Kidney epithelial cell (primary cell): ENCODE data around the gene RNF214. TPM values are rescaled to one million over a fixed set of nuclear protein-coding genes. Genes with fewer than 3 reads are reported as not detected.

ENCODE experiments used
- DNase-seq: peaks from one replicate; pipeline ENCODE4 v3.0.0-alpha.2; 2010; ENCODE audit warnings: low read depth
- H3K27me3 ChIP-seq: 2 replicates; pipeline ENCODE4 v1.6.0; 2011; ENCODE audit warnings: low read length; ENCODE audit not compliant: control insufficient read depth, insufficient read depth
- H3K36me3 ChIP-seq: 2 replicates; pipeline ENCODE4 v1.5.1; 2011; ENCODE audit warnings: low read length; ENCODE audit not compliant: control insufficient read depth, insufficient read depth
- H3K4me3 ChIP-seq: 2 replicates; pipeline ENCODE4 v1.5.1; 2011; ENCODE audit warnings: low read depth, mild to moderate bottlenecking, control low read depth, low read length
- total RNA-seq: library from RNA; depleted of rRNA; stranded (reverse); fragments of >200 nt; gene quantifications from 2 replicates; pipeline ENCODE4 v1.2.3, GENCODE V29; 2015
- TF ChIP-seq, protein P1 (sequence below): IDR thresholded peaks from 2 replicates; pipeline ENCODE4 v1.5.1; 2011; ENCODE audit warnings: mild to moderate bottlenecking, moderate library complexity, low read length, control low read depth, inconsistent platforms; ENCODE audit not compliant: insufficient read depth, poor library complexity, severe bottlenecking

RNF214 gene
- total RNA-seq, 1 donor from 2014 or later, result 11.7 TPM

DNA sequence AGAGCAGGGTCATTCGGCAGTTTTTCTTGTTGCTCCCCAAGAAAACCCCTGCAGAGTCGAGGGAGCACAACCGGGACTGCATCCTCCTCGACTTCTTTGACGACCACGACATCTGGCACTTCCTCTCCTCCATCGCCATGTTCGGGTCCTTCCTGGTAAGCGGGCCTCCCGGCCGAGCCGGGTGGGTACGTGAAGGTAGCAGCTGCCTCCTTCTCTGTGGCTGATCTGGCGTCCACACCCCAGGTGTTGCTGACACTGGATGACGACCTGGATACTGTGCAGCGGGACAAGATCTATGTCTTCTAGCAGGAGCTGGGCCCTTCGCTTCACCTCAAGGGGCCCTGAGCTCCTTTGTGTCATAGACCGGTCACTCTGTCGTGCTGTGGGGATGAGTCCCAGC lies 36.7 kb upstream of the RNF214 start:
- Histone ChIP-seq H3K27me3 (no peaks in the 10 kb centered on the region), H3K36me3 (no peaks in the 10 kb centered on the region), H3K4me3 (no peak overlapping the region)
- DNase-seq, result no peak
- TF ChIP-seq, protein P1, sequence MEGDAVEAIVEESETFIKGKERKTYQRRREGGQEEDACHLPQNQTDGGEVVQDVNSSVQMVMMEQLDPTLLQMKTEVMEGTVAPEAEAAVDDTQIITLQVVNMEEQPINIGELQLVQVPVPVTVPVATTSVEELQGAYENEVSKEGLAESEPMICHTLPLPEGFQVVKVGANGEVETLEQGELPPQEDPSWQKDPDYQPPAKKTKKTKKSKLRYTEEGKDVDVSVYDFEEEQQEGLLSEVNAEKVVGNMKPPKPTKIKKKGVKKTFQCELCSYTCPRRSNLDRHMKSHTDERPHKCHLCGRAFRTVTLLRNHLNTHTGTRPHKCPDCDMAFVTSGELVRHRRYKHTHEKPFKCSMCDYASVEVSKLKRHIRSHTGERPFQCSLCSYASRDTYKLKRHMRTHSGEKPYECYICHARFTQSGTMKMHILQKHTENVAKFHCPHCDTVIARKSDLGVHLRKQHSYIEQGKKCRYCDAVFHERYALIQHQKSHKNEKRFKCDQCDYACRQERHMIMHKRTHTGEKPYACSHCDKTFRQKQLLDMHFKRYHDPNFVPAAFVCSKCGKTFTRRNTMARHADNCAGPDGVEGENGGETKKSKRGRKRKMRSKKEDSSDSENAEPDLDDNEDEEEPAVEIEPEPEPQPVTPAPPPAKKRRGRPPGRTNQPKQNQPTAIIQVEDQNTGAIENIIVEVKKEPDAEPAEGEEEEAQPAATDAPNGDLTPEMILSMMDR, result no peak

GRCh38 chr11:117197006-117197405 lies 35.5 kb upstream of the RNF214 start:
- Histone ChIP-seq H3K4me3 (no peak overlapping the region), H3K36me3 (no peaks in the 10 kb centered on the region), H3K27me3 (no peaks in the 10 kb centered on the region)
- TF ChIP-seq, protein P1, result no peak
- DNase-seq, result no peak

DNA sequence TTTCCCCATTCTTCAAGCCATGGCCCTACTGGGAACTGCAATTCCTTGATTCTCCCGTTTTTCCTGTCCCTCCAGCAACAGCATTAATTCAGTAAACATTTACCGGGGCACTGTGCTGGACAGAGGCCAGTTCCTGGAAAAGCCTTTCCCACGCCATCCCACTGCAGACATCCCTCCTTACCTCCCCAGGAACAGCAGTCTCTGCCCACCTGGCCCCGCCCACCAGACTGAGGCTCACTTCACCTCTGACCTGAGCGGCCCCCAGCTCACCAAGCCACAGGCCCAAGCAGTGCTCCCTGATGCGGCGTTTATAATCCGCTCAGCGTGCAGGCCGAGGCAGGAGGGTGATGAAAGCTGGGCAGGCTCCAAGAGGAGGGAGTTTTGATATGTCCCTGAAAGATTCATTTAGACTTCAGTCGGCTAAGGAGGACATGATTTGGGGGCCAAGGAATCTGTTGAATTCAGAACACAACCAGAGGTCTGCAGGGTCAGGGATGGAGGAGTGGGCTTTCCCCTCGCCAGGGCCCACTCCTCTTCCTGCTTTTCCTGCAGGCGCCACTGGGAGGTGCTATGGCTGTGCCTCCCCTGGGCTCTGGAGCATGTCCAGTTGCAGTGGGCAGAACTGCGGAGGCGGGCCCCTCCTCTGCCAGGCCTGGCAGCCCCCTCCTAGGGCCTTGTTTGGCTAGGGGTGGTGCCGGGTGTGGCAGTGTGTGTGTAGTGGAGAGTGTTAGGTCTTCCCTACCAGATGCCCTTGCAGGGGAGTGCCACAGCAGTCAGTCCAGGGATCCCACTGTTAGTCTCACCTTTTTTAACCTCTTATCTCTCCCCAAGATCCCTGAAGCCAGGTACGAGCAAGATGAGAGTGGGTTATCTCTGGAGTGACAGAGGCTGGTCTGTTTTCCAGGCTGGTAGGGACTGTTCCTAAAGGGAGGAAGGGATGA lies 34.7 kb upstream of the RNF214 start:
- TF ChIP-seq, protein P1, result peak; percentile 65
- no peak overlapping the region for H3K4me3 ChIP-seq
- no peak for DNase-seq
- no peaks in the 10 kb centered on the region for H3K36me3 ChIP-seq
- no peaks in the 10 kb centered on the region for H3K27me3 ChIP-seq

- Histone ChIP-seq H3K36me3 (no peaks in the 10 kb centered on the region), H3K27me3 (no peaks in the 10 kb centered on the region), H3K4me3 (no peak overlapping the region)
- no peak for DNase-seq
- TF ChIP-seq, protein P1, result no peak
These were observed 33.9 kb upstream of the RNF214 start for GRCh38 chr11:117198613-117199012.

DNA sequence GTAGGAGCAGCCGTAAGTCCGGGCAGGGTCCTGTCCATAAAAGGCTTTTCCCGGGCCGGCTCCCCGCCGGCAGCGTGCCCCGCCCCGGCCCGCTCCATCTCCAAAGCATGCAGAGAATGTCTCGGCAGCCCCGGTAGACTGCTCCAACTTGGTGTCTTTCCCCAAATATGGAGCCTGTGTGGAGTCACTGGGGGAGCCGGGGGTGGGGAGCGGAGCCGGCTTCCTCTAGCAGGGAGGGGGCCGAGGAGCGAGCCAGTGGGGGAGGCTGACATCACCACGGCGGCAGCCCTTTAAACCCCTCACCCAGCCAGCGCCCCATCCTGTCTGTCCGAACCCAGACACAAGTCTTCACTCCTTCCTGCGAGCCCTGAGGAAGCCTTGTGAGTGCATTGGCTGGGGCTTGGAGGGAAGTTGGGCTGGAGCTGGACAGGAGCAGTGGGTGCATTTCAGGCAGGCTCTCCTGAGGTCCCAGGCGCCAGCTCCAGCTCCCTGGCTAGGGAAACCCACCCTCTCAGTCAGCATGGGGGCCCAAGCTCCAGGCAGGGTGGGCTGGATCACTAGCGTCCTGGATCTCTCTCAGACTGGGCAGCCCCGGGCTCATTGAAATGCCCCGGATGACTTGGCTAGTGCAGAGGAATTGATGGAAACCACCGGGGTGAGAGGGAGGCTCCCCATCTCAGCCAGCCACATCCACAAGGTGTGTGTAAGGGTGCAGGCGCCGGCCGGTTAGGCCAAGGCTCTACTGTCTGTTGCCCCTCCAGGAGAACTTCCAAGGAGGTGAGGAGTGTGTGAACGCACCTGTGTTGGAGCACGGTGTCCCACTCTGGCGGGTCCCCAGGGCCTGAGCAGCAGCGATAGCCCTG lies 33.2 kb upstream of the RNF214 start, which contains the start of gene TAGLN:
Gene TAGLN, plus strand, starts transcription at position 318 of the 863 bp plus-strand sequence. CDS start 3,644 bp downstream, outside the sequence.
- H3K27me3 ChIP-seq, result no peaks in the 10 kb centered on the region
- peak; percentile 69 for DNase-seq
- H3K36me3 ChIP-seq, result no peaks in the 10 kb centered on the region
- TF ChIP-seq, protein P1, result no peak
- H3K4me3 ChIP-seq, result peak within 1 kb of the TSS; percentile 23
